ENCODE data around the gene OR4D9.
A peak's percentile ranks its signal among the peaks of the same experiment; 100 is the strongest.

The OR4D9 gene

DNA sequence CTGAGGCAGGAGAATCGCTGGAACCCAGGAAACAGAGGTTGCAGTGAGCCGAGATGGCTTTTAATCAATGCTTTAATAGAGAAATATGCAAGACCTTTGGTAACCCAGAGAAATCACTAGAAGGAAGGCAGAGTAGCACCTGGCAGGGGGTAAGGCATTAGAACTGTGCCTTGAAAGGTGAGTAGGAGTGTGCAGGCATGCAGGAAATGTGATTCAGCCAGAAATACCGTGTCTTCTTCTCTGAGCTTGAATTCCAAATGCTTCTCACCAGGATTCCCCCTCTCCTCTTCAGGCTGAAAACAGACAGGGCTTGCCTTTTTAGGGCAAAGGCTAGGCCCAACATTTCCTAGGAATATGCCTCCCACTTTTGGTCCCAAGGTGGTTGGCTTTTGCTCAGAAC is 51.0 kb downstream of the OR4D9 start:
- Histone ChIP-seq H3K79me1 (ENCODE audit: low read length) (peaks cover 13% of the 10 kb centered on the region), H3K4ac (ENCODE audit: low read depth, low read length) (no peak overlapping the region), H3K23ac (ENCODE audit: low read length) (no peak overlapping the region), H2AFZ (ENCODE audit: insufficient read depth, low read length, poor library complexity) (no peak overlapping the region), H3K79me2 (ENCODE audit: control insufficient read depth, insufficient read depth, low read length, poor library complexity) (peaks cover 2% of the 10 kb centered on the region), H3K18ac (ENCODE audit: low read length) (no peak overlapping the region), H3K4me2 (ENCODE audit: low read length) (no peak overlapping the region), H4K12ac (ENCODE audit: low read depth, low read length) (no peak overlapping the region), H2BK12ac (ENCODE audit: low read length) (peak overlapping the region; percentile 33), H3K27ac (ENCODE audit: low read depth, low read length) (peak overlapping the region; percentile 43), H3K14ac (ENCODE audit: low read length) (no peak overlapping the region), H3K9ac (ENCODE audit: low read length) (no peak overlapping the region), H4K91ac (ENCODE audit: low read depth, low read length) (peak overlapping the region; percentile 54), H3K36me3 (ENCODE audit: control insufficient read depth in 1 of 2, insufficient read depth in 2 of 2, low read length in 2 of 2) (no peaks in the 10 kb centered on the region), H4K8ac (ENCODE audit: low read depth, low read length) (no peak overlapping the region), H3K9me3 (ENCODE audit: insufficient read depth, low read depth, low read length) (no peaks in the 10 kb centered on the region), H3K4me3 (ENCODE audit: low read depth, low read length) (no peak overlapping the region), H2BK5ac (ENCODE audit: low read depth, low read length, poor library complexity) (peak overlapping the region; percentile 25), H3K27me3 (ENCODE audit: insufficient read depth, low read length) (no peaks in the 10 kb centered on the region), H2BK120ac (ENCODE audit: insufficient read depth, low read length, poor library complexity) (no peak overlapping the region), H2AK5ac (ENCODE audit: low read length) (no peak overlapping the region), H3K4me1 (ENCODE audit: control insufficient read depth in 1 of 2, insufficient read depth in 2 of 2, low read length in 2 of 2) (peaks cover 3% of the 10 kb centered on the region in 2 experiments)
- peak; percentile 88 to 94 for DNase-seq
- WGBS (ENCODE audit: extremely low coverage, insufficient coverage, insufficient read length), result no CpG with 5 or more reads among the region's 3 CpGs
